ENCODE data around the gene IKZF2. TPM values are rescaled to one million over a fixed set of nuclear protein-coding genes. Genes with fewer than 3 reads are reported as not detected.

The IKZF2 gene
- total and polyA plus RNA-seq, 10 of the 15 experiments (the other 5 are each of a cell fraction or from before 2014, with no cell fraction given) = 15.2 to 266 (median 87.2) TPM

- TF ChIP-seq ELK1 (IDR thresholded peaks at IDR 0.05; ENCODE audit: low read depth, low read length) = no peak
- TF ChIP-seq DPF2 (IDR thresholded peaks at IDR 0.05) = no peak
- TF ChIP-seq MTA2 (IDR thresholded peaks at IDR 0.05; ENCODE audit: low read depth) = no peak
- TF ChIP-seq YY1 (IDR thresholded peaks at IDR 0.05; ENCODE audit: low read depth, low read length) = no peak
- TF ChIP-seq ZBTB4 (CRISPR knock-in tag; IDR thresholded peaks at IDR 0.05) = no peak
- TF ChIP-seq ZNF207 (IDR thresholded peaks at IDR 0.05; ENCODE audit: borderline replicate concordance) = no peak
- no peak for TF ChIP-seq BRCA1 (IDR thresholded peaks at IDR 0.05; ENCODE audit: low read depth, low read length)
- TF ChIP-seq CREM (IDR thresholded peaks at IDR 0.05; ENCODE audit: low read depth) = 0 out of 2 replicates have a peak, but pooled peaks have one; percentile 27
- TF ChIP-seq NR2C1 (IDR thresholded peaks at IDR 0.05) = no peak
- no peak for TF ChIP-seq EZH2 (IDR thresholded peaks at IDR 0.05; ENCODE audit: borderline replicate concordance, control insufficient read depth, low read depth, low read length)
- no peak for TF ChIP-seq FOXK2 (IDR thresholded peaks at IDR 0.05)
- no peak for TF ChIP-seq TBL1XR1 (IDR thresholded peaks at IDR 0.05; ENCODE audit: low read depth, low read length)
- TF ChIP-seq STAT1 (conservative IDR thresholded peaks at IDR 0.05) = no peak
- TF ChIP-seq LARP7 (IDR thresholded peaks at IDR 0.05) = no peak
- TF ChIP-seq ATF2 (IDR thresholded peaks at IDR 0.05; ENCODE audit: low read length) = peak; percentile 38
- no peak for TF ChIP-seq ASH2L (IDR thresholded peaks at IDR 0.05; ENCODE audit: borderline replicate concordance, low read depth)
- no peak for TF ChIP-seq HSF1 (IDR thresholded peaks at IDR 0.05; ENCODE audit: low read depth, low read length)
- TF ChIP-seq HCFC1 (IDR thresholded peaks at IDR 0.05; ENCODE audit: low read length) = no peak
- no peak for TF ChIP-seq SREBF2 (IDR thresholded peaks at IDR 0.05; ENCODE audit: low read length)
- no peak for TF ChIP-seq CEBPB (IDR thresholded peaks at IDR 0.05; ENCODE audit: borderline replicate concordance in 1 of 2, low read depth in 2 of 2, low read length in 2 of 2)
- TF ChIP-seq CHD4 (IDR thresholded peaks at IDR 0.05) = no peak
- TF ChIP-seq NR2C2 (IDR thresholded peaks at IDR 0.05; ENCODE audit: borderline replicate concordance, control insufficient read depth, insufficient read length, low read depth) = no peak
- TF ChIP-seq HDAC2 (IDR thresholded peaks at IDR 0.05) = no peak
- no peak for TF ChIP-seq ZNF384 (IDR thresholded peaks at IDR 0.05; ENCODE audit: borderline replicate concordance, low read depth, low read length)
- no peak for TF ChIP-seq TCF12 (IDR thresholded peaks at IDR 0.05; ENCODE audit: low read depth, low read length)
- no peak for TF ChIP-seq SUPT20H (IDR thresholded peaks at IDR 0.05; ENCODE audit: borderline replicate concordance, control insufficient read depth, low read depth, low read length)
- no peak for TF ChIP-seq SREBF1 (IDR thresholded peaks at IDR 0.05; ENCODE audit: low read length)
Measured at GRCh38 chr2:213185147-213185822, 33.9 kb upstream of the IKZF2 start (continued).

All from GM12878 (cell line).